HEK293 (cell line): ENCODE measurements around the gene ROBO1.
A peak's percentile ranks its signal among the peaks of the same experiment; 100 is the strongest.

ENCODE experiments used
- AEBP2 ChIP-seq: fragments of 450-650 bp; formaldehyde crosslinking; IDR thresholded peaks from 2 replicates; pipeline ENCODE4 v1.5.1; 2016; ENCODE audit warnings: missing biosample characterization, missing genetic modification characterization, borderline replicate concordance
- FEZF1 ChIP-seq: fragments of 450-650 bp; formaldehyde crosslinking; IDR thresholded peaks from 2 replicates; pipeline ENCODE4 v1.5.1; 2016; ENCODE audit warnings: missing biosample characterization, missing genetic modification characterization
- KLF1 ChIP-seq: fragments of 450-650 bp; formaldehyde crosslinking; IDR thresholded peaks from 2 replicates; pipeline ENCODE4 v1.5.1; 2016; ENCODE audit warnings: missing biosample characterization, missing genetic modification characterization
- KLF16 ChIP-seq: fragments of 450-650 bp; formaldehyde crosslinking; IDR thresholded peaks from 2 replicates; pipeline ENCODE4 v1.5.1; 2017; ENCODE audit warnings: missing biosample characterization, missing genetic modification characterization
- OVOL3 ChIP-seq: fragments of 450-650 bp; formaldehyde crosslinking; IDR thresholded peaks from 2 replicates; pipeline ENCODE4 v1.5.1; 2016; ENCODE audit warnings: missing biosample characterization, missing genetic modification characterization
- SCRT1 ChIP-seq: fragments of 450-650 bp; formaldehyde crosslinking; IDR thresholded peaks from 2 replicates; pipeline ENCODE4 v1.5.1; 2016; ENCODE audit warnings: missing biosample characterization, missing genetic modification characterization, borderline replicate concordance
- SCRT2 ChIP-seq: fragments of 450-650 bp; formaldehyde crosslinking; IDR thresholded peaks from 2 replicates; pipeline ENCODE4 v1.5.1; 2016; ENCODE audit warnings: missing biosample characterization, missing genetic modification characterization
- YY1 ChIP-seq: fragments of 450-650 bp; formaldehyde crosslinking; IDR thresholded peaks from 2 replicates; pipeline ENCODE4 v1.5.1; 2018; ENCODE audit warnings: missing biosample characterization, missing genetic modification characterization
- ZBTB44 ChIP-seq: fragments of 450-650 bp; IDR thresholded peaks from 2 replicates; pipeline ENCODE4 v1.5.1; 2018; ENCODE audit warnings: missing biosample characterization, mild to moderate bottlenecking, missing genetic modification characterization
- ZBTB8A ChIP-seq: fragments of 450-650 bp; formaldehyde crosslinking; IDR thresholded peaks from 2 replicates; pipeline ENCODE4 v1.5.1; 2016; ENCODE audit warnings: missing biosample characterization, missing genetic modification characterization
- ZNF133 ChIP-seq: fragments of 450-650 bp; formaldehyde crosslinking; IDR thresholded peaks from 2 replicates; pipeline ENCODE4 v1.5.1; 2016; ENCODE audit warnings: missing biosample characterization, missing genetic modification characterization
- ZNF146 ChIP-seq: fragments of 450-650 bp; formaldehyde crosslinking; IDR thresholded peaks from 2 replicates; pipeline ENCODE4 v1.5.1; 2016; ENCODE audit warnings: missing biosample characterization, missing genetic modification characterization
- ZNF2 ChIP-seq: fragments of 450-650 bp; formaldehyde crosslinking; IDR thresholded peaks from 2 replicates; pipeline ENCODE4 v1.5.1; 2016; ENCODE audit warnings: missing biosample characterization, missing genetic modification characterization
- ZNF211 ChIP-seq: fragments of 450-650 bp; formaldehyde crosslinking; IDR thresholded peaks from 2 replicates; pipeline ENCODE4 v1.5.1; 2016; ENCODE audit warnings: low read depth, missing biosample characterization, missing genetic modification characterization
- ZNF223 ChIP-seq: fragments of 450-650 bp; formaldehyde crosslinking; IDR thresholded peaks from 2 replicates; pipeline ENCODE4 v1.5.1; 2016; ENCODE audit warnings: missing biosample characterization, missing genetic modification characterization
- ZNF248 ChIP-seq: fragments of 450-650 bp; formaldehyde crosslinking; IDR thresholded peaks from 2 replicates; pipeline ENCODE4 v1.5.1; 2017; ENCODE audit warnings: missing biosample characterization, missing genetic modification characterization
- ZNF274 ChIP-seq, 2 experiments: fragments of 200-500 bp in 1 of 2; fragments of 450-650 bp in 1 of 2; sonication (Bioruptor generic) in 1 of 2; formaldehyde crosslinking in 1 of 2; IDR thresholded peaks; 2 replicates each; pipeline versions ENCODE4 v1.5.1 to v1.6.1; 2014 to 2016; ENCODE audit warnings: borderline replicate concordance in 1 of 2, inconsistent platforms in 1 of 2, low read length in 1 of 2, missing biosample characterization in 1 of 2, missing genetic modification characterization in 1 of 2
- ZNF324 ChIP-seq: fragments of 450-650 bp; formaldehyde crosslinking; IDR thresholded peaks from 2 replicates; pipeline ENCODE4 v1.5.1; 2016; ENCODE audit warnings: missing biosample characterization, missing genetic modification characterization
- ZNF341 ChIP-seq: fragments of 450-650 bp; formaldehyde crosslinking; IDR thresholded peaks from 2 replicates; pipeline ENCODE4; 2016; ENCODE audit warnings: low read depth, missing biosample characterization, missing genetic modification characterization
- ZNF426 ChIP-seq: fragments of 450-650 bp; formaldehyde crosslinking; IDR thresholded peaks from 2 replicates; pipeline ENCODE4 v1.5.1; 2017; ENCODE audit warnings: missing biosample characterization, missing genetic modification characterization, mild to moderate bottlenecking, inconsistent platforms, moderate library complexity
- ZNF488 ChIP-seq: fragments of 450-650 bp; formaldehyde crosslinking; IDR thresholded peaks from 2 replicates; pipeline ENCODE4 v1.5.1; 2016; ENCODE audit warnings: missing biosample characterization, missing genetic modification characterization
- ZNF544 ChIP-seq: fragments of 450-650 bp; formaldehyde crosslinking; IDR thresholded peaks from 2 replicates; pipeline ENCODE4 v1.5.0; 2017; ENCODE audit warnings: missing biosample characterization, missing genetic modification characterization
- ZNF610 ChIP-seq: fragments of 450-650 bp; formaldehyde crosslinking; IDR thresholded peaks from 2 replicates; pipeline ENCODE4 v1.5.1; 2016; ENCODE audit warnings: missing biosample characterization, missing genetic modification characterization, borderline replicate concordance
- ZNF660 ChIP-seq: fragments of 450-650 bp; IDR thresholded peaks from 2 replicates; pipeline ENCODE4 v1.5.1; 2018; ENCODE audit warnings: missing biosample characterization, mild to moderate bottlenecking, missing genetic modification characterization
- ZNF701 ChIP-seq: fragments of 450-650 bp; formaldehyde crosslinking; IDR thresholded peaks from 2 replicates; pipeline ENCODE4 v1.5.1; 2016; ENCODE audit warnings: missing biosample characterization, missing genetic modification characterization
- TF ChIP-seq, protein P1 (sequence below): fragments of 450-650 bp; formaldehyde crosslinking; IDR thresholded peaks from 2 replicates; pipeline ENCODE4 v1.5.1; 2016; ENCODE audit warnings: missing biosample characterization, missing genetic modification characterization
- TF ChIP-seq, protein P2 (sequence below): fragments of 450-650 bp; IDR thresholded peaks from 2 replicates; pipeline ENCODE4 v1.5.1; 2018; ENCODE audit warnings: missing biosample characterization, missing genetic modification characterization
- TF ChIP-seq, protein P3 (sequence below): fragments of 450-650 bp; formaldehyde crosslinking; IDR thresholded peaks from 2 replicates; pipeline ENCODE4 v1.5.0; 2017; ENCODE audit warnings: missing biosample characterization, missing genetic modification characterization, borderline replicate concordance

Gene ROBO1

DNA sequence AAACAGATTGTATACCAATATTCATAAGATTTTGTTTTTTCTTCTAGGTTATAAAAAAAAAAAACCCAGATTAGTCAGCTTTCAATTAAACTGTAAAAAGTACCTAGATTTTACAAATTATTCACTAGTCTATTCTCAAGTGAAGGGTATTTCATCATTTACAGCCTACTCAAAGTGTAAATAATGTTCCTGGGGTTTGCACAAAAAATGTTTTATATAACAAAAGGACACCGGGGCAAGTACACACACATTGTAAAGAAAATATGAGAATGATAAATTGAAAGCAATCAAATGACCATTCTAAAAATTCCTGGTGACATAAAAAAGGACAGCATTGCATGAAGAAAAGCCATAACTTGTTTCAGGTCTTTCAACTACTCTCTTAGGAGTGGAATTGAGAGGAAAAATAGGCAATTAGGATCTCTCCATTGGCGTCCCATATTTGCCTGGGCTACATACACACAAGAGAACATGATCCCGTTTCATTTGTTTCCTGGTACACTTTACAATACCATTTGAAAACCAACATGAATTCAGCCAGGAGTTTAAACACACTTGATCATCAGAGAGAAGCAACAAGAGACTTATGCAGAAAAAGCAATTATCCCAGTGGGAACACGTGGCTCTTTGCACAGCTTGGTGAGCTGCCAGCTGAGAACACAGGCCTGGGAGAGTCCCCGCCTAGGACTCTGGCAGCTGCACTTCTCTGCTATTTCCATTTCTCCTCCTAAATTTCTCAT, 1039.2 kb downstream of the ROBO1 start (continued):
- TF ChIP-seq ZNF324 (tag by site-specific recombination): no peak
- TF ChIP-seq ZNF701 (tag by site-specific recombination): no peak
- TF ChIP-seq ZNF488 (tag by site-specific recombination): peak; percentile 51; the same call in 1 of the 2 replicates
- TF ChIP-seq ZNF341: no peak
- TF ChIP-seq, protein P1, sequence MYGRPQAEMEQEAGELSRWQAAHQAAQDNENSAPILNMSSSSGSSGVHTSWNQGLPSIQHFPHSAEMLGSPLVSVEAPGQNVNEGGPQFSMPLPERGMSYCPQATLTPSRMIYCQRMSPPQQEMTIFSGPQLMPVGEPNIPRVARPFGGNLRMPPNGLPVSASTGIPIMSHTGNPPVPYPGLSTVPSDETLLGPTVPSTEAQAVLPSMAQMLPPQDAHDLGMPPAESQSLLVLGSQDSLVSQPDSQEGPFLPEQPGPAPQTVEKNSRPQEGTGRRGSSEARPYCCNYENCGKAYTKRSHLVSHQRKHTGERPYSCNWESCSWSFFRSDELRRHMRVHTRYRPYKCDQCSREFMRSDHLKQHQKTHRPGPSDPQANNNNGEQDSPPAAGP (tag by site-specific recombination): no peak
- TF ChIP-seq KLF1 (tag by site-specific recombination): no peak
- no peak for TF ChIP-seq ZNF610 (tag by site-specific recombination)
- no peak for TF ChIP-seq ZNF133 (tag by site-specific recombination)
- no peak for TF ChIP-seq KLF16
- TF ChIP-seq ZNF223 (tag by site-specific recombination): no peak
- TF ChIP-seq, protein P2, sequence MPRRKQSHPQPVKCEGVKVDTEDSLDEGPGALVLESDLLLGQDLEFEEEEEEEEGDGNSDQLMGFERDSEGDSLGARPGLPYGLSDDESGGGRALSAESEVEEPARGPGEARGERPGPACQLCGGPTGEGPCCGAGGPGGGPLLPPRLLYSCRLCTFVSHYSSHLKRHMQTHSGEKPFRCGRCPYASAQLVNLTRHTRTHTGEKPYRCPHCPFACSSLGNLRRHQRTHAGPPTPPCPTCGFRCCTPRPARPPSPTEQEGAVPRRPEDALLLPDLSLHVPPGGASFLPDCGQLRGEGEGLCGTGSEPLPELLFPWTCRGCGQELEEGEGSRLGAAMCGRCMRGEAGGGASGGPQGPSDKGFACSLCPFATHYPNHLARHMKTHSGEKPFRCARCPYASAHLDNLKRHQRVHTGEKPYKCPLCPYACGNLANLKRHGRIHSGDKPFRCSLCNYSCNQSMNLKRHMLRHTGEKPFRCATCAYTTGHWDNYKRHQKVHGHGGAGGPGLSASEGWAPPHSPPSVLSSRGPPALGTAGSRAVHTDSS (tag by site-specific recombination): no peak
- TF ChIP-seq ZBTB8A (tag by site-specific recombination): no peak
- TF ChIP-seq ZNF248 (tag by site-specific recombination): no peak
- TF ChIP-seq ZBTB44 (tag by site-specific recombination): peak; percentile 74; the same call in 1 of the 2 replicates
- TF ChIP-seq SCRT2 (tag by site-specific recombination): peak; percentile 89
- no peak for TF ChIP-seq ZNF274 (IDR thresholded peaks at IDR 0.05; ENCODE audit: low read length)
- TF ChIP-seq ZNF274 (tag by site-specific recombination; IDR thresholded peaks at IDR 0.05; ENCODE audit: borderline replicate concordance): no peak
- TF ChIP-seq ZNF146 (tag by site-specific recombination): no peak; the same call in 1 of the 2 replicates
- TF ChIP-seq, protein P3, sequence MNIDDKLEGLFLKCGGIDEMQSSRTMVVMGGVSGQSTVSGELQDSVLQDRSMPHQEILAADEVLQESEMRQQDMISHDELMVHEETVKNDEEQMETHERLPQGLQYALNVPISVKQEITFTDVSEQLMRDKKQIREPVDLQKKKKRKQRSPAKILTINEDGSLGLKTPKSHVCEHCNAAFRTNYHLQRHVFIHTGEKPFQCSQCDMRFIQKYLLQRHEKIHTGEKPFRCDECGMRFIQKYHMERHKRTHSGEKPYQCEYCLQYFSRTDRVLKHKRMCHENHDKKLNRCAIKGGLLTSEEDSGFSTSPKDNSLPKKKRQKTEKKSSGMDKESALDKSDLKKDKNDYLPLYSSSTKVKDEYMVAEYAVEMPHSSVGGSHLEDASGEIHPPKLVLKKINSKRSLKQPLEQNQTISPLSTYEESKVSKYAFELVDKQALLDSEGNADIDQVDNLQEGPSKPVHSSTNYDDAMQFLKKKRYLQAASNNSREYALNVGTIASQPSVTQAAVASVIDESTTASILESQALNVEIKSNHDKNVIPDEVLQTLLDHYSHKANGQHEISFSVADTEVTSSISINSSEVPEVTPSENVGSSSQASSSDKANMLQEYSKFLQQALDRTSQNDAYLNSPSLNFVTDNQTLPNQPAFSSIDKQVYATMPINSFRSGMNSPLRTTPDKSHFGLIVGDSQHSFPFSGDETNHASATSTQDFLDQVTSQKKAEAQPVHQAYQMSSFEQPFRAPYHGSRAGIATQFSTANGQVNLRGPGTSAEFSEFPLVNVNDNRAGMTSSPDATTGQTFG (tag by site-specific recombination): no peak
- TF ChIP-seq ZNF2 (tag by site-specific recombination): 0 out of 2 replicates have a peak, but pooled peaks have one; percentile 37
- TF ChIP-seq ZNF660 (tag by site-specific recombination): peak; percentile 9; the same call in 1 of the 2 replicates
- no peak for TF ChIP-seq AEBP2 (tag by site-specific recombination)
- no peak for TF ChIP-seq ZNF211
- TF ChIP-seq FEZF1: peak; percentile 98
- no peak for TF ChIP-seq YY1 (tag by site-specific recombination)
- TF ChIP-seq ZNF544 (tag by site-specific recombination): no peak
- peak; percentile 67; the same call in 1 of the 2 replicates for TF ChIP-seq SCRT1
- TF ChIP-seq OVOL3 (tag by site-specific recombination): no peak
- no peak for TF ChIP-seq ZNF426
